Psoas muscle (tissue), 8 donors: ENCODE measurements around the gene SPRED1. TPM values are rescaled to one million over a fixed set of nuclear protein-coding genes. Genes with fewer than 3 reads are reported as not detected.

Experiments
- ATAC-seq, 4 donors: fragments of 200-7000 bp; cut with Tn5 transposase; one replicate each; pipeline ENCODE4 v1.9.1; 2020; ENCODE audit warnings: moderate library complexity in 3 of 4, mild to moderate bottlenecking in 2 of 4
- DNase-seq, 2 donors: peaks; one replicate each; pipeline ENCODE4 v3.0.0-alpha.2; 2020
- H3K27ac ChIP-seq: fragments of 200-600 bp; one replicate; pipeline ENCODE4 v1.8.0; 2022
- H3K27me3 ChIP-seq, 3 donors: fragments of 200-600 bp in 1 of 3; one replicate each; pipeline versions ENCODE4 v1.6.1 to v1.8.0; 2013 to 2022; ENCODE audit warnings: low read length in 2 of 3, mild to moderate bottlenecking in 2 of 3, moderate library complexity in 1 of 3; ENCODE audit not compliant: insufficient read depth in 3 of 3
- H3K36me3 ChIP-seq, 2 donors: fragments of 200-600 bp in 1 of 2; one replicate each; pipeline versions ENCODE4 v1.6.1 to v1.8.0; 2013 to 2022; ENCODE audit warnings: low read depth in 1 of 2, mild to moderate bottlenecking in 1 of 2, moderate library complexity in 1 of 2; ENCODE audit not compliant: insufficient read depth in 1 of 2
- H3K4me1 ChIP-seq: fragments of 200-600 bp; one replicate; pipeline ENCODE4 v1.8.0; 2022
- H3K4me3 ChIP-seq: fragments of 200-600 bp; one replicate; pipeline ENCODE4 v1.8.0; 2022; ENCODE audit warnings: mild to moderate bottlenecking
- H3K9me3 ChIP-seq: fragments of 200-600 bp; one replicate; pipeline ENCODE4 v1.8.0; 2022
- CTCF ChIP-seq: fragments of 200-600 bp; IDR thresholded peaks from one replicate; pipeline ENCODE4 v1.8.0; 2022; ENCODE audit warnings: antibody characterized with exemption
- WGBS, 3 donors: extraction: QIAGEN DNeasy Blood & Tissue Kit; methylation state at CpG; one replicate each; pipeline versions ENCODE4 v1.1.6 to v1.1.7; 2013; 5-methylcytosine and 5-hydroxymethylcytosine counted together
- intact Hi-C, 2 donors: fragments of 100-400 bp; cut with DNase I; formaldehyde crosslinking; loops; one replicate each; pipeline versions ENCODE4 v1.11.0 to v1.14.2; 2022
- polyA plus RNA-seq, 3 donors: library from polyadenylated mRNA; stranded (reverse); fragments of 200-250 nt; gene quantifications; one replicate each; pipeline ENCODE4 v1.2.3, GENCODE V29; 2013
- total RNA-seq, 4 donors: library from RNA; stranded (reverse); fragmentation: NEBNext Ultra II Directional in 2 of 4; extraction: Animal tissue kit (Norgen Biotek cat#: 25700) in 2 of 4; gene quantifications; one replicate each; pipeline versions ENCODE4 v1.2.1 to v1.2.4, GENCODE V29; 2021 to 2023
- donor health status: healthy with polysubstance abuse.
- donor health status: DM: no; HTN: no; CAD: no; lungs with moderate emphysema.
- donor health status: Bipolar disorder and iron deficiency.
- donor health status: healthy.
- donor health status: DM: yes; HTN: yes; CAD: no.
- donor health status: DM: no; HTN: no; CAD: no.
- donor health status: DM: no; HTN: no; CAD: no.
- donor health status: DM: yes; HTN: yes; CAD: no.

The SPRED1 gene
- total and polyA plus RNA-seq, 7 donors, result 0.98 to 7.1 (median 4.2) TPM

- intact Hi-C loops, result no loop called here
- 53 to 69% (median 59%) methylated on average over 3 of the region's 3 CpGs for WGBS, 3 donors
- no peaks in the 10 kb centered on the region for H3K27me3 ChIP-seq
- H3K4me3 ChIP-seq, result no peak overlapping the region
- no peaks in the 10 kb centered on the region for H3K9me3 ChIP-seq
- DNase-seq (no peak), ATAC-seq (no peak)
- no peak for TF ChIP-seq CTCF
- no peaks in the 10 kb centered on the region for H3K36me3 ChIP-seq
- H3K27ac ChIP-seq, result no peak overlapping the region
- no peaks in the 10 kb centered on the region for H3K4me1 ChIP-seq
These were observed 51.8 kb downstream of the SPRED1 start for GRCh38 chr15:38304481-38304880.

DNA sequence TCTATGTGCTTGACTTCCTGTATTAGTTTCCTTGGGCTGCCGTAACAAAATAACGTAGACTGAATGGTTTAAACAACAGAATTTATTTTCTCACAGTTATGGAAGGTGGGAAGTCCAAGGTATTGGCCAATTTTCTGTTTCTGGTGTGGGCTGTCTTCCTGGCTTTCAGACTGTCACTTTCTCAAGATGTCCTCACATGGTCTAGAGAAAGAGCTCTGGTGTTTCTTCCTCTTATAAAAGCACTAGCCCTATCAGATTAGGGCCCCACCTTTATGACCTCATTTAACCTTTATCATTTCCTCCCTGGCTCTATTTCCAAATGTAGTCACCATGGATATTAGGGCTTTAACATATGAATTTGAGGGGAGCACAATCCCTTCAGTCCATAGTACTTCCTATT is 54.6 kb downstream of the SPRED1 start:
- no peak overlapping the region for H3K27ac ChIP-seq
- H3K27me3 ChIP-seq, result no peaks in the 10 kb centered on the region
- no peaks in the 10 kb centered on the region for H3K4me1 ChIP-seq
- ATAC-seq (no peak), DNase-seq (no peak)
- no peak for TF ChIP-seq CTCF
- 82 to 86% (median 85%) methylated on average over 2 of the region's 2 CpGs for WGBS, 3 donors
- H3K9me3 ChIP-seq, result no peaks in the 10 kb centered on the region
- no peaks in the 10 kb centered on the region for H3K36me3 ChIP-seq
- H3K4me3 ChIP-seq, result no peak overlapping the region
- intact Hi-C loops, result loop anchor here in 1 of 2 donors (5.0 kb wide), 1 partner anchor 55 kb away; the partner anchor contains the start of gene SPRED1

DNA sequence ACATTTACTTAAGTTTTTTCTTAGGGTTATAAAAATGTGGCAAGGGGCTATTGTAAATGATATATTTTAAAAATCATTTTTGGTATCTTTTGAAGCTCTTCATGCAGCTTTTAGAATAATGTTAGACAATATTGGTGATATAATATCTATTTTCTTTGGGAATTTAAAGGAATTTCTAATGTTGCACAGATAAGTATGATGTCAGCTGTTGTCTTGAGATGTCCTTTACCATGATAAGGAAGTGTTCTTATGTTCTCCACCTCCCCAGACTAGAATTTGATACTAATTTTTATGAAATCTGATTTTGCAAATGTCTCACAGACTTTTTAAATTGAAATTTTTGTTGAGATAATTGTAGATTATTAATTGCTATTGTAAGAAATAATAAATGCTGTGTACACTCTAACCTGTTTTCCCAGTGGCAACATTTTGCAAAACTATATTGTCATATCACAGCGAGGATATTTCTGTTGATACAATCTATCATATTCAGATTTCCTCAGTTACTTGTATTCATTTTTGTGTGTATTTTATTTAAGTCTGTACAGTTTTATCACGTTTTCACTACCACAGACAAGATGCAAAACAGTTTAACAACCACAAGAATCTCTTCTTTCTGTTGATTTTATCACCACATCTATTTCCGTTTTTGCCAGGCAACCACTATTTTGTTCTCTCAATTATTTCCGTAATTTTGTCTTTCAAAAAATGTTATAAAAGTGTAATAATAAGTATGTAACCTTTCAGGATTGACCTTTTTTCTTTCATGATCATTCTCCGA is 55.4 kb downstream of the SPRED1 start:
- Histone ChIP-seq H3K9me3 (no peaks in the 10 kb centered on the region), H3K36me3 (no peaks in the 10 kb centered on the region), H3K27ac (no peak overlapping the region), H3K4me3 (no peak overlapping the region), H3K4me1 (no peaks in the 10 kb centered on the region), H3K27me3 (no peaks in the 10 kb centered on the region)
- DNase-seq (no peak), ATAC-seq (no peak)
- no peak for TF ChIP-seq CTCF
- 88 to 92% (median 89%) methylated on average over 5 of the region's 5 CpGs for WGBS, 3 donors
- intact Hi-C loops, result loop anchor here in 1 of 2 donors (5.0 kb wide), 1 partner anchor 56 kb away; the partner anchor contains the start of gene SPRED1

DNA sequence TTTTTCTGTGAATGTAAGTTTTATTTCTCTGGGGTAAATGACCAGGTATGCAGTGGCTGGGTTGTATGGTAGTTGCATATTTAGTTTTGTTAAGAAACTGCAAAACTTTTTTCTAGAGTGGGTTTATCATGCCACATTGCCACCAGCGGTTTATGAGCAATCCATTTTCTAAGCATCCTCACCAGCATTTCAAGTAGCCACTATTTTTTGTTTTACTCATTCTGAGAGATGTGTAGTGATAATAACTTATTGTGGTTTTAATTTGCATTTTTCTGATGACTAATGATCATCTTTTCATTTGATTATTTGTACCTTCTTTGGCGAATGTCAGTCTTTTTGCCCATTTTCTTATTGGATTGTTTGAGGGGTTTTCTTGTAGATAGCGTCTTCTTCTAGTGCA is 56.2 kb downstream of the SPRED1 start:
- no peaks in the 10 kb centered on the region for H3K4me1 ChIP-seq
- H3K27me3 ChIP-seq, result no peaks in the 10 kb centered on the region
- no peak overlapping the region for H3K4me3 ChIP-seq
- no peaks in the 10 kb centered on the region for H3K36me3 ChIP-seq
- H3K27ac ChIP-seq, result no peak overlapping the region
- no peaks in the 10 kb centered on the region for H3K9me3 ChIP-seq
- intact Hi-C loops, result loop anchor here in 1 of 2 donors (5.0 kb wide), 1 partner anchor 56 kb away; the partner anchor contains the start of gene SPRED1
- WGBS, 3 donors, result 97 to 100% (median 97%) methylated on average over 3 of the region's 3 CpGs
- ATAC-seq (no peak), DNase-seq (no peak)
- no peak for TF ChIP-seq CTCF
